NCI-H2196 treated with DMSO at 0.1 percent for 48 hours (cell line): Measurements from ENCODE around the gene IGSF9B.

Source experiments
- DNase-seq: peaks from one replicate; lab custom pipeline; 2025; ENCODE audit not compliant: unreplicated experiment; lab: John Stamatoyannopoulos, UW

Gene IGSF9B

GRCh38 chr11:133957900-133958299, 1.1 kb upstream of the IGSF9B start:
- peak; percentile 37 for DNase-seq

- no peak for DNase-seq
These were observed 785 bp downstream of the IGSF9B start for GRCh38 chr11:133955945-133956421.

- no peak for DNase-seq
These were observed 1.5 kb downstream of the IGSF9B start for GRCh38 chr11:133955081-133955891.

GRCh38 chr11:133953999-133954398, 2.8 kb downstream of the IGSF9B start:
- DNase-seq = no peak

GRCh38 chr11:133953547-133953946, 3.2 kb downstream of the IGSF9B start:
- DNase-seq = no peak

- no peak for DNase-seq
These were observed 4.3 kb downstream of the IGSF9B start for GRCh38 chr11:133952199-133953190.

GRCh38 chr11:133951327-133952198, 5.2 kb downstream of the IGSF9B start:
- DNase-seq = peak; percentile 71

- DNase-seq = no peak
These were observed 5.9 kb downstream of the IGSF9B start for GRCh38 chr11:133950874-133951326.

- DNase-seq = no peak
These were observed 6.3 kb downstream of the IGSF9B start for GRCh38 chr11:133950421-133950820.

GRCh38 chr11:133949129-133949528, 7.6 kb downstream of the IGSF9B start:
- DNase-seq = no peak

GRCh38 chr11:133948711-133949110, 8.1 kb downstream of the IGSF9B start:
- DNase-seq = no peak

GRCh38 chr11:133947321-133947756, 9.4 kb downstream of the IGSF9B start:
- DNase-seq = peak; percentile 19

- DNase-seq = peak; percentile 66
These were observed 10.0 kb downstream of the IGSF9B start for GRCh38 chr11:133946541-133947318.

GRCh38 chr11:133946051-133946450, 10.7 kb downstream of the IGSF9B start:
- no peak for DNase-seq

GRCh38 chr11:133945087-133945974, 11.4 kb downstream of the IGSF9B start:
- peak; percentile 37 for DNase-seq

GRCh38 chr11:133943950-133944698, 12.6 kb downstream of the IGSF9B start:
- DNase-seq = peak; percentile 12

GRCh38 chr11:133942577-133942976, 14.2 kb downstream of the IGSF9B start:
- no peak for DNase-seq

GRCh38 chr11:133941546-133941945, 15.2 kb downstream of the IGSF9B start:
- no peak for DNase-seq
